Activated naive CD8-positive, alpha-beta T cell treated with anti-CD3 and anti-CD28 coated beads, Interleukin-2, amount 10 ng/mL, durations not matched to agents 7 days and 5 days (primary cell): ENCODE data around the gene SPRYD3. TPM values are rescaled to one million over a fixed set of nuclear protein-coding genes. Genes with fewer than 3 reads are reported as not detected.
"Not testable (repeated sequence)": the region's sequence is repeated elsewhere in the genome, so short reads cannot be mapped to it uniquely, and the experiment has no call there.

ENCODE experiments used
- ATAC-seq: fragments of 150-1000 bp; cut with Tn5 transposase; one replicate; pipeline ENCODE4 v1.10.0; 2021; ENCODE audit warnings: low read depth, moderate library complexity
- POLR2A ChIA-PET: fragments of 350-600 bp; sonication (Branson Sonifier 250); formaldehyde crosslinking; loops from one replicate; lab custom pipeline; 2021; ENCODE audit warnings: antibody characterized with exemption; lab: Charles Lee
- DNase-seq: peaks from one replicate; pipeline ENCODE4 v3.0.0; 2021
- H3K27ac Mint-ChIP-seq: one replicate; pipeline ENCODE4 v1.8.0; 2022; ENCODE audit warnings: mild to moderate bottlenecking, mixed read lengths
- H3K27me3 Mint-ChIP-seq: one replicate; pipeline ENCODE4 v1.8.0; 2022; ENCODE audit warnings: mild to moderate bottlenecking, moderate library complexity, mixed read lengths
- H3K36me3 Mint-ChIP-seq: one replicate; pipeline ENCODE4 v1.8.0; 2021; ENCODE audit warnings: mild to moderate bottlenecking, mixed read lengths
- H3K4me1 Mint-ChIP-seq: one replicate; pipeline ENCODE4 v1.8.0; 2021; ENCODE audit warnings: mixed read lengths
- H3K4me3 Mint-ChIP-seq: one replicate; pipeline ENCODE4 v1.8.0; 2022; ENCODE audit warnings: mild to moderate bottlenecking, moderate library complexity, mixed read lengths
- H3K9me3 Mint-ChIP-seq: one replicate; pipeline ENCODE4 v1.8.0; 2021; ENCODE audit warnings: mixed read lengths
- total RNA-seq, 2 experiments: library from RNA; stranded (reverse); gene quantifications; one replicate each; pipeline ENCODE4 v1.2.3, GENCODE V29; 2021

Gene SPRYD3
- total RNA-seq, 2 experiments from 2014 or later = 34.4 to 37.8 TPM

- Mint-ChIP-seq H3K4me1 (peaks cover 19% of the 10 kb centered on the region), H3K4me3 (peak overlapping the region; percentile 99), H3K9me3 (no peaks in the 10 kb centered on the region), H3K36me3 (peaks cover 11% of the 10 kb centered on the region), H3K27me3 (peaks cover 2% of the 10 kb centered on the region), H3K27ac (peak overlapping the region; percentile 88)
- POLR2A ChIA-PET = interaction anchor here (1.0 to 3.2 kb wide), 3 partner anchors 32 to 57 kb away, joined by 3 to 10 read pairs (median 4); partner anchors contain the start of genes EIF4B, SOAT2 and SPRYD3
- DNase-seq (peak; percentile 70), ATAC-seq (peak; percentile 38)
These were observed 32.5 kb downstream of the SPRYD3 start for GRCh38 chr12:53046655-53047220.

DNA sequence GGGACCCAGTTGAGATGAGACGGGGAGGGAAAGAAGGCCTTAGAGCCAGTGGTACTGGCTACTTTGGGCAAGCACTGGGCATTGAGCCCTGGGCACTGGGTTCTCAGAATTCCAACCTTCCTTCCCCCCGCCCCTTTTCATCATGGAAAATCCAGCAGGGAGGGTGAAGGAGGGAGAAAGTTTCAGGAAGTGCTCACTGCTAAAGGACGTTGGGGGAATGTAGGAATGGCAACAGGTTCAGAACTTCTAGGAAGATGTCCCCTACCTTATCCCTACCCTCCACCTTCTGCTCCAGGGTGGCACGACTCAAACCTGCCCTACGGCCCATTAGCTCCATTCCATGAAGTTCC lies 33.5 kb downstream of the SPRYD3 start:
- POLR2A ChIA-PET = interaction anchor here (0.7 to 1.3 kb wide), 2 partner anchors 8 to 57 kb away, joined by 3 read pairs; no protein-coding TSS in a partner anchor
- H3K4me3 Mint-ChIP-seq = peak overlapping the region; percentile 99
- no peaks in the 10 kb centered on the region for H3K9me3 Mint-ChIP-seq
- ATAC-seq (no peak), DNase-seq (no peak)
- no peak overlapping the region for H3K27ac Mint-ChIP-seq
- peaks cover 14% of the 10 kb centered on the region for H3K36me3 Mint-ChIP-seq
- H3K27me3 Mint-ChIP-seq = peaks cover 2% of the 10 kb centered on the region
- H3K4me1 Mint-ChIP-seq = peaks cover 19% of the 10 kb centered on the region

GRCh38 chr12:53044896-53045695 lies 34.1 kb downstream of the SPRYD3 start:
- Mint-ChIP-seq H3K27me3 (peaks cover 2% of the 10 kb centered on the region), H3K36me3 (peaks cover 14% of the 10 kb centered on the region), H3K4me1 (peaks cover 19% of the 10 kb centered on the region), H3K9me3 (no peaks in the 10 kb centered on the region), H3K4me3 (no peak overlapping the region), H3K27ac (no peak overlapping the region)
- DNase-seq (no peak), ATAC-seq (no peak)
- POLR2A ChIA-PET = interaction anchor here (0.6 to 1.3 kb wide), 2 partner anchors 8 to 96 kb away, joined by 3 to 4 read pairs; no protein-coding TSS in a partner anchor

GRCh38 chr12:53044052-53044581 lies 35.1 kb downstream of the SPRYD3 start:
- Mint-ChIP-seq H3K36me3 (peaks cover 20% of the 10 kb centered on the region), H3K27ac (no peak overlapping the region), H3K27me3 (peaks cover 2% of the 10 kb centered on the region), H3K9me3 (no peaks in the 10 kb centered on the region), H3K4me3 (no peak overlapping the region), H3K4me1 (peaks cover 19% of the 10 kb centered on the region)
- ATAC-seq (no peak), DNase-seq (no peak)
- POLR2A ChIA-PET = interaction anchor here (0.6 to 1.3 kb wide), 2 partner anchors 9 to 97 kb away, joined by 3 to 4 read pairs; no protein-coding TSS in a partner anchor

DNA sequence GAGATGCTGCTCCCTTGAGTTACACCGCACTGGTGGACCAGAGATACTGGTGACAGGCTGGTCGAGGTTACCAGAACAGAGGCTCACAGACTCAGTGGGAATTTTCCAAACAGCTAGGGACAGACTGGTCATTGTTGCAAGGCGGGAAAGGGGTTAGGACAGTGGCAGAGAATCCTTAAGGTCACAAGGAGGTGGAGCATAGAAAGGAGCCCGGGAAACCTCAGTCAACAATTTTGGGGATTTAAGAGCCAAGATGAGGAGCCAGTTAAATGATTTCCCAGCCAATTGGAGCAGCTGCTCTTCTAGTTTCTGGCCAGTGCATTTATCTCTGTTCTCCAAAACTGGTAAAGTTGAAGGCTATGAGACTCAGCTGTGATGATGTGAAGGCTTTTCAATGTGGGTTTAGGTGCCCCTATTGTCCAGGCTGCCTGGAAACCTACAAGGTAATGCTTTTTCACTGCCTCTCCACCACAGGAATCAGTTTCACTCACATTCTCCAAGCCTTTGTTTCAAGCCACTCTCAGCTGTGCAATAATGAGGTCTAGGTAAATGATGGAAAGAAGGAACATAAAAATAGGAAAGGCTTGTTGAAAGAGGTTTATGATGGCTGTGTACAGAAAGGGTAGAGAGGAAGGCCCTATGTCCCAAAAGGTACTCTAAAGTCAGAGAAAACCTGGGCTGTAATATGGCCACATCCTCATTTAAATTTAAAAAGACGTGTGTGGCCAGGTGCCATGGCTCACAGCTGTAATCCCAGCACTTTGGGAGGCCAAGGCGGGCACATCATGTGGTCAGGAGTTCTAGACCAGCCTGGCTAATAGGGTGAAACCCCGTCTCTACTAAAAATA lies 36.4 kb downstream of the SPRYD3 start:
- H3K27ac Mint-ChIP-seq = no peak overlapping the region
- peaks cover 2% of the 10 kb centered on the region for H3K27me3 Mint-ChIP-seq
- peaks cover 27% of the 10 kb centered on the region for H3K4me1 Mint-ChIP-seq
- peaks cover 29% of the 10 kb centered on the region for H3K36me3 Mint-ChIP-seq
- ATAC-seq (no peak), DNase-seq (no peak)
- H3K9me3 Mint-ChIP-seq = no peaks in the 10 kb centered on the region
- POLR2A ChIA-PET = interaction anchor here (1.1 kb wide), 1 partner anchor 11 kb away, joined by 4 read pairs; no protein-coding TSS in a partner anchor
- no peak overlapping the region for H3K4me3 Mint-ChIP-seq

GRCh38 chr12:53039851-53040250 lies 39.3 kb downstream of the SPRYD3 start:
- Mint-ChIP-seq H3K36me3 (peaks cover 36% of the 10 kb centered on the region), H3K4me3 (no peak overlapping the region), H3K4me1 (peaks cover 19% of the 10 kb centered on the region), H3K27ac (peak overlapping the region; percentile 2), H3K9me3 (no peaks in the 10 kb centered on the region), H3K27me3 (no peaks in the 10 kb centered on the region)
- no peak for ATAC-seq
- POLR2A ChIA-PET = no interaction called here
- DNase-seq = no peak

DNA sequence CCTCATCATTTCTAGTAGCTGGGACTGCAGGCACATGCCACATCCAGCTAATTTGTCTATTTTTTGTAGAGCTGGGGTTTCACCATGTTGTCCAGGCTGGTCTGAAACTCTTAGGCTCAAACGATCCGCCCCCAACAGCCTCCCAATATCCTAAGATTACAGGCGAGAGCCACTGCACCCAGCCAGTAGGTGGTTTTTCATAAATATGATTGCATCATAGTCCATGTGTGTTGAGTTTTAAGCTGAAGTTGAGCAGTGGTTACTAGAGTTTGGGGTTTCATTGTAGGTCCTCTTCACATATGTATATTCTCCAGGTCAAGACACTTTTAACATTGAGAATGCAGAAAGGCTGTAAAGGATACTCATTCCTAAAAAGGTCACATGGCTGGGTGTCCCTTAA lies 42.4 kb downstream of the SPRYD3 start:
- Mint-ChIP-seq H3K27ac (peak overlapping the region; percentile 11), H3K9me3 (no peaks in the 10 kb centered on the region), H3K4me1 (peaks cover 25% of the 10 kb centered on the region), H3K4me3 (no peak overlapping the region), H3K27me3 (no peaks in the 10 kb centered on the region), H3K36me3 (peaks cover 46% of the 10 kb centered on the region)
- POLR2A ChIA-PET = no interaction called here
- ATAC-seq (no peak), DNase-seq (no peak)

DNA sequence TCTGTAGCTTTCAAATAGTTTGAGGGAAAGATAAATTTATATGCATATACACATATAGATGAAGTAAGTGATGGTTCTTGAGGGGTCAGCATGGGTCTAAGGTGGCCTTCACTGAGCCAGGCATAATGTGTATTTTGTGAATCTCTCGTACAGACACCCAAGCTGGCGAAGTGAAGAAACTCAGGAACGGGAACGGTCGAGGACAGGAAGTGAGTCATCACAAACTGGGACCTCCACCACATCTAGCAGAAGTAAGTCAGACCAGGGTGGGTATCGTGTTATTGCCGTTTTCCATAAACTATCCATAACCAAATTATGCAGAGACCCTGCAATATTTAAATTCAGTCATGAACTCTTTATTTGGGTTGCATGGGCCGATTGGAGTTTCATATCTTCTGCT lies 44.7 kb downstream of the SPRYD3 start:
- H3K27me3 Mint-ChIP-seq = no peaks in the 10 kb centered on the region
- H3K9me3 Mint-ChIP-seq = no peaks in the 10 kb centered on the region
- H3K36me3 Mint-ChIP-seq = peaks cover 50% of the 10 kb centered on the region
- no peak for DNase-seq
- POLR2A ChIA-PET = no interaction called here
- peaks cover 25% of the 10 kb centered on the region for H3K4me1 Mint-ChIP-seq
- no peak overlapping the region for H3K27ac Mint-ChIP-seq
- H3K4me3 Mint-ChIP-seq = no peak overlapping the region
- no peak for ATAC-seq

DNA sequence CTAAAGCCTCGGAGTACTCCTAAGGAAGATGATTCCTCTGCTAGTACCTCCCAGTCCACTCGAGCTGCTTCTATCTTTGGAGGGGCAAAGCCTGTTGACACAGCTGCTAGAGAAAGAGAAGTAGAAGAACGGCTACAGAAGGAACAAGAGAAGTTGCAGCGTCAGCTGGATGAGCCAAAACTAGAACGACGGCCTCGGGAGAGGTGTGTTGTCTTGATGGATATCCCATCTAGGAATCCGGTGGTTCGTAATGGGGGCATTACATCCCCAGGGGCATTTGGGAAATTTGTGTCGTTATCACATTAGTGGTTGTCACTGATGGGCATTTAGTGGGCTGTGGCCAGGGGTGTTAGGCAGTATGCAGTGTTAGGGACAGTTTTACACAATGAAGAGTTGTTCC lies 45.4 kb downstream of the SPRYD3 start:
- POLR2A ChIA-PET, H3K27ac Mint-ChIP-seq: not testable (repeated sequence)

DNA sequence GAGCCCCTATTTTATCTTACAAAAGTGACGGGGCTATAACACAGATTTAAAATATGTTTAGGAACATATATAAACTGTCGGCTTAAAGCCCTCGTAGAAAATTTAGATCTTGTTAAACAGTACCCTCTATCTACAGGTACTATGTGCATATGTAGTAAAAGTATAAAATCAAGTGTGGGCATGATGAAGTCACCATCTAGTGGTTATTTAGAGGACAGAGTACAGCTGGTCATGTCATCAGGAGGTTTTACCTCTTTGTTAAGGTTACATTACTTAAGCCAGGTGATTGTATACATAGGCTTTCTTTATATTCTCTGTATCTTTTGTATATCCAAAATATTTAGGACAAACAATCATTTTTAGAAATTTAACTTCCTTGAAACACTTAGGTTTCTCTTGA lies 47.6 kb downstream of the SPRYD3 start:
- H3K36me3 Mint-ChIP-seq = peaks cover 47% of the 10 kb centered on the region
- peaks cover 9% of the 10 kb centered on the region for H3K4me1 Mint-ChIP-seq
- ATAC-seq (no peak), DNase-seq (no peak)
- POLR2A ChIA-PET = no interaction called here
- H3K4me3 Mint-ChIP-seq = no peak overlapping the region
- H3K27me3 Mint-ChIP-seq = no peaks in the 10 kb centered on the region
- no peaks in the 10 kb centered on the region for H3K9me3 Mint-ChIP-seq
- H3K27ac Mint-ChIP-seq = no peak overlapping the region

More for the DNA sequence above, 45.4 kb downstream of the SPRYD3 start:
- not testable (repeated sequence) for H3K27me3 Mint-ChIP-seq, H3K9me3 Mint-ChIP-seq, ATAC-seq, DNase-seq, H3K4me3 Mint-ChIP-seq
- peaks cover 20% of the 10 kb centered on the region for H3K4me1 Mint-ChIP-seq
- H3K36me3 Mint-ChIP-seq = peaks cover 45% of the 10 kb centered on the region

GRCh38 chr12:53027014-53027413 lies 52.2 kb downstream of the SPRYD3 start:
- POLR2A ChIA-PET = interaction anchor here (1.4 kb wide), 1 partner anchor 21 kb away, joined by 3 read pairs; the partner anchor contains the start of gene EIF4B
- H3K4me1 Mint-ChIP-seq, ATAC-seq, DNase-seq, H3K4me3 Mint-ChIP-seq, H3K9me3 Mint-ChIP-seq, H3K27ac Mint-ChIP-seq, H3K27me3 Mint-ChIP-seq: not testable (repeated sequence)
- H3K36me3 Mint-ChIP-seq = peaks cover 42% of the 10 kb centered on the region

GRCh38 chr12:53025250-53025649 lies 53.9 kb downstream of the SPRYD3 start:
- H3K27ac Mint-ChIP-seq = no peak overlapping the region
- POLR2A ChIA-PET = no interaction called here
- H3K4me1 Mint-ChIP-seq = no peaks in the 10 kb centered on the region
- H3K36me3 Mint-ChIP-seq = peaks cover 38% of the 10 kb centered on the region
- no peak for DNase-seq
- H3K4me3 Mint-ChIP-seq = no peak overlapping the region
- ATAC-seq = no peak
- no peaks in the 10 kb centered on the region for H3K27me3 Mint-ChIP-seq
- no peaks in the 10 kb centered on the region for H3K9me3 Mint-ChIP-seq

GRCh38 chr12:53014709-53015108 lies 64.5 kb downstream of the SPRYD3 start:
- H3K27me3 Mint-ChIP-seq = no peaks in the 10 kb centered on the region

More at GRCh38 chr12:53014709-53015108, 64.5 kb downstream of the SPRYD3 start:
- POLR2A ChIA-PET = no interaction called here
- Mint-ChIP-seq H3K36me3 (peaks cover 25% of the 10 kb centered on the region), H3K9me3 (no peaks in the 10 kb centered on the region), H3K27ac (peak overlapping the region; percentile 63), H3K4me1 (peaks cover 30% of the 10 kb centered on the region), H3K4me3 (no peak overlapping the region)
- ATAC-seq (no peak), DNase-seq (no peak)
